Loucy (cell line): ENCODE measurements around the gene CCDC91.

ENCODE experiments used
- H2AFZ ChIP-seq: fragments of 200-600 bp; sonication (generic); 2 replicates; pipeline ENCODE4 v1.6.0; 2016; ENCODE audit warnings: antibody characterized with exemption, mild to moderate bottlenecking, low read length, moderate library complexity
- H3F3A ChIP-seq: fragments of 200-600 bp; 2 replicates; pipeline ENCODE4 v1.6.0; 2016; ENCODE audit warnings: antibody characterized with exemption, low read depth, mild to moderate bottlenecking
- H3K27me3 ChIP-seq: fragments of 200-600 bp; sonication (generic); 2 replicates; pipeline ENCODE4 v1.6.1; 2014; ENCODE audit warnings: low read length, mild to moderate bottlenecking; ENCODE audit not compliant: insufficient read depth, poor library complexity, severe bottlenecking
- H3K36me3 ChIP-seq: fragments of 200-600 bp; sonication (generic); 2 replicates; pipeline ENCODE4 v1.6.1; 2016; ENCODE audit warnings: low read length; ENCODE audit not compliant: insufficient read depth
- H3K4me1 ChIP-seq: fragments of 200-600 bp; sonication (generic); 2 replicates; pipeline ENCODE4 v1.5.1; 2014; ENCODE audit warnings: low read length, mild to moderate bottlenecking; ENCODE audit not compliant: insufficient read depth, poor library complexity, severe bottlenecking
- H3K4me2 ChIP-seq: fragments of 200-600 bp; sonication (generic); 2 replicates; pipeline ENCODE4 v1.6.0; 2014; ENCODE audit warnings: antibody characterized with exemption, low read length, low read depth, mild to moderate bottlenecking; ENCODE audit not compliant: poor library complexity, severe bottlenecking
- H3K4me3 ChIP-seq: fragments of 200-600 bp; sonication (generic); 2 replicates; pipeline ENCODE4 v1.5.1; 2014; ENCODE audit warnings: low read length, mild to moderate bottlenecking, mixed read lengths; ENCODE audit not compliant: poor library complexity, severe bottlenecking
- H3K79me2 ChIP-seq: fragments of 200-600 bp; sonication (generic); 2 replicates; pipeline ENCODE4 v1.6.1; 2014; ENCODE audit warnings: low read length; ENCODE audit not compliant: insufficient read depth
- H3K9ac ChIP-seq: fragments of 200-600 bp; sonication (generic); 2 replicates; pipeline ENCODE4 v1.6.0; 2014; ENCODE audit warnings: mild to moderate bottlenecking, low read depth, low read length, moderate library complexity; ENCODE audit not compliant: poor library complexity, severe bottlenecking
- H3K9me2 ChIP-seq: fragments of 200-600 bp; sonication (generic); replicated peaks from 2 replicates; pipeline ENCODE4 v1.6.1; 2016; ENCODE audit warnings: low read depth, low read length, mixed read lengths
- H3K9me3 ChIP-seq: fragments of 200-600 bp; sonication (generic); 2 replicates; pipeline ENCODE4 v1.6.1; 2014; ENCODE audit warnings: mild to moderate bottlenecking, antibody characterized with exemption, low read length, low read depth; ENCODE audit not compliant: insufficient read depth
- H4K20me1 ChIP-seq: fragments of 200-600 bp; sonication (generic); 2 replicates; pipeline ENCODE4 v1.6.0; 2014; ENCODE audit warnings: antibody characterized with exemption, low read length, mild to moderate bottlenecking; ENCODE audit not compliant: insufficient read depth, poor library complexity, severe bottlenecking
- EZH2phosphoT487 ChIP-seq: fragments of 200-600 bp; IDR thresholded peaks from 2 replicates; pipeline ENCODE4 v1.6.1; 2018; ENCODE audit warnings: antibody characterized with exemption, mild to moderate bottlenecking, moderate library complexity, borderline replicate concordance
- TF ChIP-seq, protein P1 (sequence below): fragments of 200-600 bp; sonication (generic); conservative IDR thresholded peaks from 2 replicates; pipeline ENCODE4 v1.5.1; 2014; ENCODE audit warnings: mild to moderate bottlenecking, antibody characterized with exemption, low read length

The CCDC91 gene

DNA sequence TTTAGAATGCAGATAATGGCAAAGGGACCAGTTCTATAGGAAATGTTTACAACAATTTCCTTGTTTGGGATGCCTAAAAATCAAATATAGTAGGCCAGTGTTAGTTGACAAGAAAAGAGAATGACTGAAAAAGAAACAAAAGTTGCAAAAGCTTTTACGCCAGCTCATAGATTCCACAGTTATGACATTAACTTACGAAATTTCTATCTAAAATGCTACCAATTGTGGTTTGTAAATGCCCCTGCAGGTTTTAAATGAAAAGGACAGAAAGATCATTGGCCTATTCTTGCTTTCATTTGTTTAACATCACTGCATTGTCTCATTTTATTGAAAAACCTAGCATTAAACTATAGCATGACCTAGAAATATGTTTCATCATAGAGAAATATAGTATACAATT lies 345.8 kb downstream of the CCDC91 start:
- H3K4me3 ChIP-seq, result no peak overlapping the region
- no peak overlapping the region for H3K9ac ChIP-seq
- no peak for TF ChIP-seq EZH2phosphoT487
- TF ChIP-seq, protein P1, sequence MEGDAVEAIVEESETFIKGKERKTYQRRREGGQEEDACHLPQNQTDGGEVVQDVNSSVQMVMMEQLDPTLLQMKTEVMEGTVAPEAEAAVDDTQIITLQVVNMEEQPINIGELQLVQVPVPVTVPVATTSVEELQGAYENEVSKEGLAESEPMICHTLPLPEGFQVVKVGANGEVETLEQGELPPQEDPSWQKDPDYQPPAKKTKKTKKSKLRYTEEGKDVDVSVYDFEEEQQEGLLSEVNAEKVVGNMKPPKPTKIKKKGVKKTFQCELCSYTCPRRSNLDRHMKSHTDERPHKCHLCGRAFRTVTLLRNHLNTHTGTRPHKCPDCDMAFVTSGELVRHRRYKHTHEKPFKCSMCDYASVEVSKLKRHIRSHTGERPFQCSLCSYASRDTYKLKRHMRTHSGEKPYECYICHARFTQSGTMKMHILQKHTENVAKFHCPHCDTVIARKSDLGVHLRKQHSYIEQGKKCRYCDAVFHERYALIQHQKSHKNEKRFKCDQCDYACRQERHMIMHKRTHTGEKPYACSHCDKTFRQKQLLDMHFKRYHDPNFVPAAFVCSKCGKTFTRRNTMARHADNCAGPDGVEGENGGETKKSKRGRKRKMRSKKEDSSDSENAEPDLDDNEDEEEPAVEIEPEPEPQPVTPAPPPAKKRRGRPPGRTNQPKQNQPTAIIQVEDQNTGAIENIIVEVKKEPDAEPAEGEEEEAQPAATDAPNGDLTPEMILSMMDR, result no peak
- H2AFZ ChIP-seq, result no peak overlapping the region
- no peak overlapping the region for H3K4me2 ChIP-seq
- no peaks in the 10 kb centered on the region for H3K9me3 ChIP-seq
- no peaks in the 10 kb centered on the region for H3K27me3 ChIP-seq
- H3F3A ChIP-seq, result no peaks in the 10 kb centered on the region; the same call in 1 of the 2 replicates
- no peaks in the 10 kb centered on the region for H4K20me1 ChIP-seq
- H3K9me2 ChIP-seq, result no peaks in the 10 kb centered on the region
- no peaks in the 10 kb centered on the region for H3K79me2 ChIP-seq
- H3K36me3 ChIP-seq, result no peaks in the 10 kb centered on the region
- H3K4me1 ChIP-seq, result peaks cover 15% of the 10 kb centered on the region

DNA sequence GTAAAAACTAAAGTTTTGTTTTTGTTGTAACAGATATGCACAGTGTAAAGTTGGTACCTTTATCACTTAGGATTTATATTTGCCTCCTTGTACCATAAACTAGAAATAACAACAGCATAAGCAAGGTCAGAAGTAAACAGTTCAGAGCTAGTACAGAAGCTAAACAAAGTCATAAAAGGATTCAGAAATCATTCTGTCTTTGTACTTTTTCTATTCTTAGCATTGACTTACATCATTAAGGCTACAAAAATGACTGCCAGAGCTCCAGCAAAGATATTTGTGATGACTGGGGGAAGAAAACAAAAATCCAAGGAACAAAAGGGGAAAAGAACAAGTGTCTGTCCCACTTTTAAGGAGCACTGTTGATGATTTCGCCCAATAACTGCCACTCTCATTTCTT lies 347.2 kb downstream of the CCDC91 start:
- H3K4me2 ChIP-seq, result no peak overlapping the region
- no peaks in the 10 kb centered on the region for H3K9me3 ChIP-seq
- H3K27me3 ChIP-seq, result no peaks in the 10 kb centered on the region
- no peak overlapping the region for H2AFZ ChIP-seq
- no peak overlapping the region for H3K4me3 ChIP-seq
- TF ChIP-seq, protein P1, result no peak
- no peak for TF ChIP-seq EZH2phosphoT487
- no peaks in the 10 kb centered on the region for H3K36me3 ChIP-seq
- no peaks in the 10 kb centered on the region for H3K9me2 ChIP-seq
- peaks cover 15% of the 10 kb centered on the region for H3K4me1 ChIP-seq
- no peaks in the 10 kb centered on the region; the same call in 1 of the 2 replicates for H3F3A ChIP-seq
- no peaks in the 10 kb centered on the region for H4K20me1 ChIP-seq
- no peak overlapping the region for H3K9ac ChIP-seq
- no peaks in the 10 kb centered on the region for H3K79me2 ChIP-seq

DNA sequence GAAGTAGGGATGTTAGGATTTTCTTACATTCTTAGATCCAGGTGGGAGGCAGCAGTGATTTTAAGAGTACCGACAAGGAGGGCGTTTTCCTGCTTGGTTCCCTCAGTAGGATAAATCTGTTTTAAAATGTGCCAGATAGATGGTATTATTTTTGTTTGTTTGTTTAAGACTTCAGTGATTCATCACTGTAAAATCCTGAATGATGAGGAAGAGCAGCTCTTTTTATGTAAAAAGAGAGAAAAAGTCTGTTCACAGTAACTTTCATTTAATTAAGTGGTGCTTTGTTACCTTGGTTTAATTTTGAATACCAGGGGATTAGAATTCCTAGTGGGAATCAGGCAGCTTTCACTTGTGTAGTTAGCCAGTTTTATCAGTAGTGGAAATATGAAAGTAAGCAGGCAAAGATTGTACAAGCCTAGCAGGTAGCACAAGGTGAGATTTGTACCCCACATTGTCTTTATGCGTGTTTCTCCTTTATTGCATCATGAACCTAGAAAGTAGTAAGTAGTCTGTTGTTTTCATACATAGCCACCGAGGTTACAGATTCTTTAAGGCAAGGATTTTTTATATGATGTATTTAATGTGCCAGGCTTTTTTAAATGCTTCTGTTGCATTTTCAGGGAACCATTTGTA lies 349.6 kb downstream of the CCDC91 start:
- H3K9me3 ChIP-seq, result no peaks in the 10 kb centered on the region
- H3K4me1 ChIP-seq, result peaks cover 21% of the 10 kb centered on the region
- no peak overlapping the region for H2AFZ ChIP-seq
- H3K9ac ChIP-seq, result no peak overlapping the region
- no peaks in the 10 kb centered on the region; the same call in 1 of the 2 replicates for H3F3A ChIP-seq
- H3K36me3 ChIP-seq, result no peaks in the 10 kb centered on the region
- no peak overlapping the region for H3K4me3 ChIP-seq
- no peak for TF ChIP-seq EZH2phosphoT487
- TF ChIP-seq, protein P1, result no peak
- no peaks in the 10 kb centered on the region for H3K79me2 ChIP-seq
- H3K27me3 ChIP-seq, result no peaks in the 10 kb centered on the region
- no peaks in the 10 kb centered on the region for H4K20me1 ChIP-seq
- peak overlapping the region; percentile 42 for H3K4me2 ChIP-seq
- no peaks in the 10 kb centered on the region for H3K9me2 ChIP-seq
